ENCODE measurements around the gene TRHDE.

DNA sequence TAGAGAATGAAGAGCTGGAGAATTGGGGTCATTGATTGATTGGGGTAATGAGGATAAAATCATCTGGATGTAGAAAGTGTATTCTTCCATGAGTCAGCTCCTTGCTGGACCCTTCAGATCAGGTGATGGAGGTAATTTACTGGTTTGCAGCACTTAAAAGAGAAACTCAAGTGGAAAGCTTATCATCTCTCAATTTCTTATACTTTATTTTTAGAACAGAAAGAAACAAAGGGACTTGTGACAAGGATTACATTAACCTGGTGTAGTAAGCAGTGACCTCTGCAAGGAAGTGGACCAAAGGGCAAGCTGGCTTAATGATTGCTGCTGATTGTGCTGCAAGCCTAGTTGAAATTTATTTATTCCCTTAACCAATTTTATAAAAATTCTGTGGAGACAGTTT, 405.0 kb downstream of the TRHDE start:
- TF ChIP-seq, protein P1, sequence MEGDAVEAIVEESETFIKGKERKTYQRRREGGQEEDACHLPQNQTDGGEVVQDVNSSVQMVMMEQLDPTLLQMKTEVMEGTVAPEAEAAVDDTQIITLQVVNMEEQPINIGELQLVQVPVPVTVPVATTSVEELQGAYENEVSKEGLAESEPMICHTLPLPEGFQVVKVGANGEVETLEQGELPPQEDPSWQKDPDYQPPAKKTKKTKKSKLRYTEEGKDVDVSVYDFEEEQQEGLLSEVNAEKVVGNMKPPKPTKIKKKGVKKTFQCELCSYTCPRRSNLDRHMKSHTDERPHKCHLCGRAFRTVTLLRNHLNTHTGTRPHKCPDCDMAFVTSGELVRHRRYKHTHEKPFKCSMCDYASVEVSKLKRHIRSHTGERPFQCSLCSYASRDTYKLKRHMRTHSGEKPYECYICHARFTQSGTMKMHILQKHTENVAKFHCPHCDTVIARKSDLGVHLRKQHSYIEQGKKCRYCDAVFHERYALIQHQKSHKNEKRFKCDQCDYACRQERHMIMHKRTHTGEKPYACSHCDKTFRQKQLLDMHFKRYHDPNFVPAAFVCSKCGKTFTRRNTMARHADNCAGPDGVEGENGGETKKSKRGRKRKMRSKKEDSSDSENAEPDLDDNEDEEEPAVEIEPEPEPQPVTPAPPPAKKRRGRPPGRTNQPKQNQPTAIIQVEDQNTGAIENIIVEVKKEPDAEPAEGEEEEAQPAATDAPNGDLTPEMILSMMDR (IDR thresholded peaks at IDR 0.05), result no peak
- no peak for TF ChIP-seq POLR2A (IDR thresholded peaks at IDR 0.05)
